Glutamatergic neuron (in vitro differentiated cells): ENCODE data around the gene INSYN1. TPM values are rescaled to one million over a fixed set of nuclear protein-coding genes. Genes with fewer than 3 reads are reported as not detected.

ENCODE experiments used
- DNase-seq: peaks from one replicate; pipeline ENCODE4 v3.0.0; 2022
- H3K27ac Mint-ChIP-seq: one replicate; pipeline ENCODE4 v1.8.0; 2020; ENCODE audit warnings: mild to moderate bottlenecking, mixed read lengths, inconsistent platforms; ENCODE audit not compliant: unreplicated experiment
- H3K27me3 Mint-ChIP-seq: one replicate; pipeline ENCODE4 v1.8.0; 2020; ENCODE audit warnings: mild to moderate bottlenecking, moderate library complexity, mixed read lengths, inconsistent platforms; ENCODE audit not compliant: unreplicated experiment
- H3K36me3 Mint-ChIP-seq: one replicate; pipeline ENCODE4 v1.8.0; 2020; ENCODE audit warnings: mild to moderate bottlenecking, mixed read lengths, inconsistent platforms; ENCODE audit not compliant: unreplicated experiment
- H3K4me1 Mint-ChIP-seq: one replicate; pipeline ENCODE4 v1.8.0; 2020; ENCODE audit warnings: mild to moderate bottlenecking, low read depth, mixed read lengths, inconsistent platforms; ENCODE audit not compliant: unreplicated experiment
- H3K4me3 Mint-ChIP-seq: one replicate; pipeline ENCODE4 v1.8.0; 2020; ENCODE audit warnings: mild to moderate bottlenecking, mixed read lengths, inconsistent platforms; ENCODE audit not compliant: unreplicated experiment
- H3K9me3 Mint-ChIP-seq: one replicate; pipeline ENCODE4 v1.8.0; 2020; ENCODE audit warnings: mild to moderate bottlenecking, moderate library complexity, mixed read lengths, inconsistent platforms; ENCODE audit not compliant: unreplicated experiment
- CTCF ChIP-seq: fragments of 200-600 bp; sonication (generic); IDR thresholded peaks from one replicate; pipeline ENCODE4 v1.5.0; 2021; ENCODE audit not compliant: partially characterized antibody, unreplicated experiment
- total RNA-seq: library from RNA; stranded (reverse); fragmentation: NEBNext Ultra II Directional; extraction: Animal tissue kit (Norgen Biotek cat#: 25700); gene quantifications from one replicate; pipeline ENCODE4 v1.2.1, GENCODE V29; 2021; ENCODE audit not compliant: unreplicated experiment

Gene INSYN1
- total RNA-seq, 1 donor from 2014 or later = 86.6 TPM

DNA sequence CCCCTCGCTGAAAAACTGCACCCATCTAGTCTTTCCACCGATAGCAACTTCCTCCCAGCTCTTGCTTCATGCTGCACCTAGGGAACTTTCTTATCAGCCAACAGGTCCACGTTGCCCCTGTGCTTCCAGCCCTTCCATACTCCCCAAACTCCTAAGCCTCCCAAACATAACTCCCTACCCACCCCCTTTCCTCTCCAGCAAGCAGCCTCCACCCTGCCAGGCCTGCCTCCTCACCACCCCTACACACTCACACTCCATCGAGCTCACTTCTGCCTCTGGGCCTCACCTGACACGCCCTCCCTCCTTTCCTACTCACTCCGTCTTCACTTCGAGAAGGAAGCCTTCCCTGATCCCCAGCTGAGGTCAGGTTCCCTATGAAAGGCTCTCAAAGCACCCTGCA, 8.1 kb downstream of the INSYN1 start:
- Mint-ChIP-seq H3K27me3 (peaks cover 6% of the 10 kb centered on the region), H3K9me3 (peaks cover 8% of the 10 kb centered on the region)

DNA sequence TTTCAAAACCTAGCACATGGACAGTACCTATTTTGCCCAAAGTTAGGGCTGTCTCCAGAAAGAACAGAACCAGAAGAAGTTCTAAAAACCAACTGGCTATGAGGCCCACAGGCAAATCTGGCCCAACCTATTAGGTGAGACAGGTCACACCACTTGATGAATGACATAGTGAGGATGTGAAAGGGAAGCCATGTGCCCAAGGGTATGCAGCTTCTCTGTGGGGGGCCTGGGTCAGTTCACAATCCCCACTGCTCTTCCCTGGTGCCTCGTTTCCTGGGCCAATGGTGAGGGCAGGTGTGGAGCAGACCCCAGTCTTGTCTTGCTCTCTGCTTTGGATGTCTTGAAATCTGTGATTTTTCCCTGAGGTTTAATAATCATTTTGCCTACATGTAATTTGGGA, 8.9 kb downstream of the INSYN1 start:
- Mint-ChIP-seq H3K27me3 (peaks cover 3% of the 10 kb centered on the region), H3K4me3 (no peak overlapping the region), H3K36me3 (no peaks in the 10 kb centered on the region), H3K4me1 (peaks cover 49% of the 10 kb centered on the region), H3K27ac (no peak overlapping the region), H3K9me3 (peaks cover 2% of the 10 kb centered on the region)
- no peak for DNase-seq
- TF ChIP-seq CTCF = no peak

More for the DNA sequence above, 8.1 kb downstream of the INSYN1 start:
- TF ChIP-seq CTCF = no peak
- no peak for DNase-seq
- H3K27ac Mint-ChIP-seq = no peak overlapping the region
- H3K36me3 Mint-ChIP-seq = no peaks in the 10 kb centered on the region
- peaks cover 55% of the 10 kb centered on the region for H3K4me1 Mint-ChIP-seq
- H3K4me3 Mint-ChIP-seq = no peak overlapping the region

DNA sequence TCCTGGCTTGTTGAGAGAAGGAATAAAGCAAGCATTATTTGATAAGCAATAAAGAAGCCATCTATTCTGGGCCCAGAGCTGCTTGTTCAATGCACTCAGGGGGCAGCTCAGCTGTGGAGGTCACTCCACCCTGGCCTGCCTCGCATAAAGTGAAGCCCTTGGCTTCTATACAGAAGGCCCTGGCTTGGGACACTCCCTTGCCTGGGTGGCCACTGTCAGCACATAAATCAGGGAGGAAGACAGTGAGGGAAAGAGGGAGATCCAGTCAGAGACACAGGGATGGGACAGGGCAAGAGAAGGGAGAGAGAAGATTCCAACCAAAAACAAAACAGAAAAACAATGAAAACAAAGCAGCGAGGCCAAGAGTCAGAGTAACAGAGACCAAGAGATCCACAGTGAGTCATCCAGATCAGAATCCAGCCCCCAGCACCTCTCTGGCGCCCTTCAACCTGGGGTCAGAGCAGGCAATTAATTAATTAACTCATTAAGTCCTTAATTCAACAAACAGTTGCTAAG, 11.8 kb downstream of the INSYN1 start:
- no peak overlapping the region for H3K27ac Mint-ChIP-seq
- H3K4me1 Mint-ChIP-seq = peaks cover 28% of the 10 kb centered on the region
- no peak for TF ChIP-seq CTCF
- peaks cover 1% of the 10 kb centered on the region for H3K27me3 Mint-ChIP-seq
- no peaks in the 10 kb centered on the region for H3K36me3 Mint-ChIP-seq
- DNase-seq = no peak
- no peak overlapping the region for H3K4me3 Mint-ChIP-seq
- H3K9me3 Mint-ChIP-seq = no peaks in the 10 kb centered on the region

GRCh38 chr15:73740152-73741048, 12.8 kb downstream of the INSYN1 start:
- no peak for TF ChIP-seq CTCF
- no peaks in the 10 kb centered on the region for H3K9me3 Mint-ChIP-seq
- H3K4me1 Mint-ChIP-seq = peaks cover 23% of the 10 kb centered on the region
- DNase-seq = no peak
- peaks cover 4% of the 10 kb centered on the region for H3K27me3 Mint-ChIP-seq
- H3K4me3 Mint-ChIP-seq = no peak overlapping the region
- no peak overlapping the region for H3K27ac Mint-ChIP-seq
- no peaks in the 10 kb centered on the region for H3K36me3 Mint-ChIP-seq

DNA sequence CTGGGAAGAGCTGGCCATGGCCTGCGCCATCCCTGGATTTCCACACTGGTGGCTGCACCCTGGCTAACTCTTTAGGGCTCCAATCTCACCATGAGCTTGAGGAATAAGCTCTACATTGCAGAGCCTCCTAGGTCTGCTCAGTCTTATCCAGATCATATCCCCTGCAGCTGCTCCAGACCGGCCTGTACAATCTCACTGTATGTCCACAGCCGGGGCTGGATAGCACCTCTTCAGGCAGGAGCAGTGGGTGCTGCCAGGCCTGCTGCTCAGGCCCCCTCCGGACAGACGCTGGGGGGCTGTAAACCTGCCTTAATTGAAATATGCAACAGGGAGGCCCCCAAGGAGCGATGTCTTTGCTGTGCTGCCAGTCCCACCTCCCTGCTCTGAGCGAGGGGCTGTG, 15.6 kb downstream of the INSYN1 start:
- no peak for TF ChIP-seq CTCF
- H3K4me1 Mint-ChIP-seq = peaks cover 15% of the 10 kb centered on the region
- no peaks in the 10 kb centered on the region for H3K36me3 Mint-ChIP-seq
- no peak overlapping the region for H3K4me3 Mint-ChIP-seq
- no peak for DNase-seq
- peaks cover 4% of the 10 kb centered on the region for H3K27me3 Mint-ChIP-seq
- H3K9me3 Mint-ChIP-seq = no peaks in the 10 kb centered on the region
- H3K27ac Mint-ChIP-seq = no peak overlapping the region
